ENCODE measurements around the gene SKIC3.

The SKIC3 gene

DNA sequence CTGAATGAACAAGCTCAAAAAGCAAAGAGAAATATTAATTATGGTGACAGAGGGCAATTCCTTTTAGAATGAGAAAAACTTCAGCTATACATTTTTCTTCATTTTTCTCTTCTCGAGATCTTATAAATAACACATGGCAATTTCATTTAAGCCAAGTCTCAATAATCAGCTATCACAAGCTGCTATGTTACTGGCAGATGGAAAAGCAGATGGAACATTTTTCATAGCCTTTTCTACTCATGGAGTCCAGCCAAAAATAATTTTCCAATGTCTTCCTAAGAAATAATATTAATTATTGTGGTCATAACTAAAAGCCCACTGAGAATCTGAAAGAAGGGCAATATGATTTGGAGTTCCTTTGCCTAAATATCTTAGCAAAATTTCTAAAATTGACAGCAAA is 35.6 kb downstream of the SKIC3 start:
- CTCF ChIA-PET: no interaction called here
- no peak overlapping the region for H3K4me3 Mint-ChIP-seq
- H3K27me3 Mint-ChIP-seq: no peaks in the 10 kb centered on the region
- H3K36me3 Mint-ChIP-seq: peaks cover 36% of the 10 kb centered on the region
- H3K4me1 Mint-ChIP-seq: no peaks in the 10 kb centered on the region
- H3K27ac Mint-ChIP-seq: no peak overlapping the region
- DNase-seq: no peak
- H3K9me3 Mint-ChIP-seq: no peaks in the 10 kb centered on the region

DNA sequence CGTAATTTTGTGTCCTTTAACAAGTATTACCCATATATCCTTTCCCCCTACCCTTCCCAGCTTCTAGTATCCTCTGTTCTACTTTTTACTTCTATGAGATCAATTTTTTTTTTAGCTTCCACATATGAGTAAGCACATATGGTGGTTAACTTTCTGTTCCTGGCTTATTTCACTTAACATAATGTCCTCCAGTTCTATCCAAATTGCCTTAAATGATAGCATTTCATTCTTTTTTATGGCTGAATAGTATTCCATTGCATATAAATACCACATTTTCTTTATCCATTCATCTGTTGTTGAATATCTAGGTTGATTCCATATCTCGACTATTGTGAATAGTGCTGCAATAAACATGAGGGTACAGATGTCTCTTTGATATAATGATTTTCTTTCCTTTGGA is 36.4 kb downstream of the SKIC3 start:
- H3K9me3 Mint-ChIP-seq: no peaks in the 10 kb centered on the region
- no peak overlapping the region for H3K27ac Mint-ChIP-seq
- CTCF ChIA-PET: no interaction called here
- no peak overlapping the region for H3K4me3 Mint-ChIP-seq
- H3K36me3 Mint-ChIP-seq: peaks cover 37% of the 10 kb centered on the region
- DNase-seq: no peak
- H3K4me1 Mint-ChIP-seq: no peaks in the 10 kb centered on the region
- no peaks in the 10 kb centered on the region for H3K27me3 Mint-ChIP-seq

- H3K36me3 Mint-ChIP-seq: peaks cover 44% of the 10 kb centered on the region
- CTCF ChIA-PET: no interaction called here
- H3K4me3 Mint-ChIP-seq: no peak overlapping the region
- no peaks in the 10 kb centered on the region for H3K4me1 Mint-ChIP-seq
- DNase-seq: no peak
- no peaks in the 10 kb centered on the region for H3K9me3 Mint-ChIP-seq
- H3K27me3 Mint-ChIP-seq: no peaks in the 10 kb centered on the region
- H3K27ac Mint-ChIP-seq: no peak overlapping the region
These were observed 43.2 kb downstream of the SKIC3 start for GRCh38 chr5:95511606-95512005.

GRCh38 chr5:95508550-95508949 is 46.2 kb downstream of the SKIC3 start:
- CTCF ChIA-PET: no interaction called here

More at GRCh38 chr5:95508550-95508949, 46.2 kb downstream of the SKIC3 start:
- Mint-ChIP-seq H3K4me1 (no peaks in the 10 kb centered on the region), H3K27me3 (no peaks in the 10 kb centered on the region), H3K9me3 (no peaks in the 10 kb centered on the region), H3K4me3 (no peak overlapping the region), H3K36me3 (peaks cover 45% of the 10 kb centered on the region), H3K27ac (no peak overlapping the region)
- DNase-seq: no peak
